NCI-H510A treated with DMSO at 0.1 percent for 48 hours (cell line): Measurements from ENCODE around the gene TIMM44.

Experiments used
- DNase-seq: peaks from one replicate; lab custom pipeline; 2025; lab: John Stamatoyannopoulos, UW

TIMM44 gene

GRCh38 chr19:7914099-7914498 is 29.4 kb downstream of the TIMM44 start:
- no peak for DNase-seq

GRCh38 chr19:7913652-7914051 is 29.8 kb downstream of the TIMM44 start:
- DNase-seq, result no peak

- no peak for DNase-seq
Observed at GRCh38 chr19:7912697-7913564, 30.5 kb downstream of the TIMM44 start.

- DNase-seq, result no peak
Observed at GRCh38 chr19:7912144-7912696, 31.2 kb downstream of the TIMM44 start.

GRCh38 chr19:7911508-7912143 is 31.8 kb downstream of the TIMM44 start:
- DNase-seq, result no peak

GRCh38 chr19:7910321-7911161 is 32.9 kb downstream of the TIMM44 start:
- no peak for DNase-seq

- no peak for DNase-seq
Observed at GRCh38 chr19:7909471-7910067, 33.9 kb downstream of the TIMM44 start.

GRCh38 chr19:7908742-7909461 is 34.6 kb downstream of the TIMM44 start:
- no peak for DNase-seq

GRCh38 chr19:7908078-7908699 is 35.3 kb downstream of the TIMM44 start:
- no peak for DNase-seq

- DNase-seq, result no peak
Observed at GRCh38 chr19:7907544-7907943, 35.9 kb downstream of the TIMM44 start.

- DNase-seq, result no peak
Observed at GRCh38 chr19:7907122-7907521, 36.3 kb downstream of the TIMM44 start.

- DNase-seq, result no peak
Observed at GRCh38 chr19:7905859-7906258, 37.6 kb downstream of the TIMM44 start.

GRCh38 chr19:7905268-7905667 is 38.2 kb downstream of the TIMM44 start:
- no peak for DNase-seq

- DNase-seq, result no peak
Observed at GRCh38 chr19:7904074-7905020, 39.1 kb downstream of the TIMM44 start.

GRCh38 chr19:7903244-7904073 is 40.0 kb downstream of the TIMM44 start, which contains the start of gene MAP2K7:
MAP2K7 (plus strand) TSS chr19:7903877; CDS start chr19:7903945, 68 bp downstream.
- peak; percentile 98 for DNase-seq

GRCh38 chr19:7902796-7903243 is 40.6 kb downstream of the TIMM44 start:
- DNase-seq, result peak; percentile 29

GRCh38 chr19:7901337-7901736 is 42.1 kb downstream of the TIMM44 start:
- DNase-seq, result no peak

- no peak for DNase-seq
Observed at GRCh38 chr19:7900931-7901330, 42.5 kb downstream of the TIMM44 start.
